WTC11 (cell line): ENCODE measurements around the gene OSM.

Experiments
- SP1 ChIP-seq: sonication (generic); formaldehyde crosslinking; conservative IDR thresholded peaks from 2 replicates; pipeline ENCODE4 v1.8.1; 2022; ENCODE audit warnings: missing genetic modification reagents
- TF ChIP-seq, protein P1 (sequence below): sonication (generic); formaldehyde crosslinking; IDR thresholded peaks from 2 replicates; pipeline ENCODE4 v1.8.0; 2022; ENCODE audit warnings: mild to moderate bottlenecking, missing genetic modification reagents
- TF ChIP-seq, protein P2 (sequence below): fragments of 200-600 bp; IDR thresholded peaks from 2 replicates; pipeline ENCODE4 v1.8.0; 2022; ENCODE audit warnings: antibody characterized with exemption

DNA sequence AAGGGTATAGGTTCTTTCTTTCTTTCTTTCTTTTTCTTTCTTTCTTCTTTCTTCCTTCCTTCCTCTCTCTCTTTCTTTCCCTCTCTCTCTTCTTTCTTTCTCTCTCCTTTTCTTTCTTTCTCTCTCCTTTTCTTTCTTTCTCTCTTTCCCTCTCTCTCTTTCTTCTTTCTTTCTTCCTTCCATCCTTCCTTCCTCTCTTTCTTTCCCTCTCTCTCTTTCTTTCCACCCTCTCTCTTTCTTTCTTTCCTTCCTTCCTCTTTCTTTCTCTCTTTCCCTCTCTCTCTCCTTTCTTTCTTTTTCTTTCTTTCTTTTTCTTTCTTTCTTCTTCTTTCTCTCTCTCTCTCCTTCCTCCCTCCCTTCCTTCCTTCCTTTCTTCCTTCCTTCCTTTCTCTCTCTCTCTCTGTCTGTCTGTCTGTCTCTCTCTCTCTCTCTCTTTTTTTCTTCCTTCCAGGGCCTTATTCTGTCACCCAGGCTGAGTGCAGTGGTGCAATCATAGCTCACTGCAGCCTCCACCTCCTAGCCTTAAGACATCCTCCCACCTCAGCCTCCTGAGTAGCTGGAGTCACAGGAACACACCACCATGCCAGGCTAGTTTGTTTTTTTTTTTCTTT, 46.9 kb downstream of the OSM start:
- TF ChIP-seq, protein P1, sequence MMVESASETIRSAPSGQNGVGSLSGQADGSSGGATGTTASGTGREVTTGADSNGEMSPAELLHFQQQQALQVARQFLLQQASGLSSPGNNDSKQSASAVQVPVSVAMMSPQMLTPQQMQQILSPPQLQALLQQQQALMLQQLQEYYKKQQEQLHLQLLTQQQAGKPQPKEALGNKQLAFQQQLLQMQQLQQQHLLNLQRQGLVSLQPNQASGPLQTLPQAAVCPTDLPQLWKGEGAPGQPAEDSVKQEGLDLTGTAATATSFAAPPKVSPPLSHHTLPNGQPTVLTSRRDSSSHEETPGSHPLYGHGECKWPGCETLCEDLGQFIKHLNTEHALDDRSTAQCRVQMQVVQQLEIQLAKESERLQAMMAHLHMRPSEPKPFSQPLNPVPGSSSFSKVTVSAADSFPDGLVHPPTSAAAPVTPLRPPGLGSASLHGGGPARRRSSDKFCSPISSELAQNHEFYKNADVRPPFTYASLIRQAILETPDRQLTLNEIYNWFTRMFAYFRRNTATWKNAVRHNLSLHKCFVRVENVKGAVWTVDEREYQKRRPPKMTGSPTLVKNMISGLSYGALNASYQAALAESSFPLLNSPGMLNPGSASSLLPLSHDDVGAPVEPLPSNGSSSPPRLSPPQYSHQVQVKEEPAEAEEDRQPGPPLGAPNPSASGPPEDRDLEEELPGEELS (CRISPR knock-in tag): no peak
- TF ChIP-seq, protein P2, sequence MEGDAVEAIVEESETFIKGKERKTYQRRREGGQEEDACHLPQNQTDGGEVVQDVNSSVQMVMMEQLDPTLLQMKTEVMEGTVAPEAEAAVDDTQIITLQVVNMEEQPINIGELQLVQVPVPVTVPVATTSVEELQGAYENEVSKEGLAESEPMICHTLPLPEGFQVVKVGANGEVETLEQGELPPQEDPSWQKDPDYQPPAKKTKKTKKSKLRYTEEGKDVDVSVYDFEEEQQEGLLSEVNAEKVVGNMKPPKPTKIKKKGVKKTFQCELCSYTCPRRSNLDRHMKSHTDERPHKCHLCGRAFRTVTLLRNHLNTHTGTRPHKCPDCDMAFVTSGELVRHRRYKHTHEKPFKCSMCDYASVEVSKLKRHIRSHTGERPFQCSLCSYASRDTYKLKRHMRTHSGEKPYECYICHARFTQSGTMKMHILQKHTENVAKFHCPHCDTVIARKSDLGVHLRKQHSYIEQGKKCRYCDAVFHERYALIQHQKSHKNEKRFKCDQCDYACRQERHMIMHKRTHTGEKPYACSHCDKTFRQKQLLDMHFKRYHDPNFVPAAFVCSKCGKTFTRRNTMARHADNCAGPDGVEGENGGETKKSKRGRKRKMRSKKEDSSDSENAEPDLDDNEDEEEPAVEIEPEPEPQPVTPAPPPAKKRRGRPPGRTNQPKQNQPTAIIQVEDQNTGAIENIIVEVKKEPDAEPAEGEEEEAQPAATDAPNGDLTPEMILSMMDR: no peak
- no peak for TF ChIP-seq SP1 (CRISPR knock-in tag)
